Right lobe of liver (tissue), 6 donors: ENCODE measurements around the gene NRIP1. TPM values are rescaled to one million over a fixed set of nuclear protein-coding genes. Genes with fewer than 3 reads are reported as not detected.

Source experiments
- ATAC-seq, 4 donors: fragments of 200-7000 bp; cut with Tn5 transposase; one replicate each; pipeline ENCODE4 v1.9.1; 2020; ENCODE audit warnings: mild to moderate bottlenecking in 4 of 4, moderate library complexity in 4 of 4
- DNase-seq, 3 donors: peaks; one replicate each; pipeline ENCODE4 v3.0.0-alpha.2; 2020
- H3K27ac ChIP-seq, 3 donors: fragments of 200-600 bp; one replicate each; pipeline ENCODE4 v1.8.0; 2022
- H3K27me3 ChIP-seq, 2 donors: fragments of 200-600 bp; one replicate each; pipeline ENCODE4 v1.8.0; 2022
- H3K36me3 ChIP-seq, 4 donors: fragments of 200-600 bp; sonication (generic) in 1 of 4; one replicate each; pipeline versions ENCODE4 v1.5.1 to v1.8.0; 2017 to 2022; ENCODE audit warnings: control low read depth in 1 of 4
- H3K4me1 ChIP-seq, 4 donors: fragments of 200-600 bp; sonication (generic) in 1 of 4; one replicate each; pipeline versions ENCODE4 v1.5.1 to v1.8.0; 2017 to 2022; ENCODE audit warnings: control low read depth in 1 of 4
- H3K4me3 ChIP-seq, 3 donors: fragments of 200-600 bp; one replicate each; pipeline ENCODE4 v1.8.0; 2022
- H3K9me3 ChIP-seq, 4 donors: fragments of 200-600 bp; sonication (generic) in 1 of 4; one replicate each; pipeline versions ENCODE4 v1.5.1 to v1.8.0; 2017 to 2022; ENCODE audit warnings: control low read depth in 1 of 4
- CTCF ChIP-seq, 4 donors: fragments of 200-600 bp in 3 of 4; fragments of 450-650 bp in 1 of 4; IDR thresholded peaks; one replicate each; pipeline versions ENCODE4 v1.5.1 to v1.8.0; 2016 to 2022; ENCODE audit warnings: antibody characterized with exemption in 4 of 4, mild to moderate bottlenecking in 2 of 4
- POLR2A ChIP-seq: fragments of 450-650 bp; IDR thresholded peaks from one replicate; pipeline ENCODE4 v1.6.1; 2017; ENCODE audit warnings: antibody characterized with exemption, mild to moderate bottlenecking
- WGBS: methylation state at CpG from one replicate; pipeline ENCODE4 v1.1.6; 2018; ENCODE audit warnings: low coverage, low lambda C conversion rate; ENCODE audit not compliant: insufficient coverage; ENCODE audit errors: missing lambda C conversion rate; 5-methylcytosine and 5-hydroxymethylcytosine counted together
- intact Hi-C, 2 donors: fragments of 100-400 bp; cut with DNase I; formaldehyde crosslinking; loops; one replicate each; pipeline versions ENCODE4 v1.11.2 to v1.14.1; 2022
- total RNA-seq, 6 experiments: library from RNA; depleted of rRNA in 2 of 6; stranded (reverse); fragments of >200 nt in 2 of 6; fragmentation: NEBNext Ultra II Directional in 3 of 6; extraction: Animal tissue kit (Norgen Biotek cat#: 25700) in 3 of 6; gene quantifications; one replicate each; pipeline versions ENCODE4 v1.1.0 to v1.2.4, GENCODE V29; 2016 to 2023
- donor health status: DM: no; HTN: yes; CAD: no.
- donor health status: DM: no; HTN: no; CAD: no.
- donor health status: DM: no; HTN: no; CAD: no.
- donor health status: DM: no; HTN: yes; CAD: no.
- donor health status: DM: no; HTN: yes; CAD: no.

The NRIP1 gene
- total RNA-seq, 6 experiments from 2014 or later: 15.4 to 34.0 (median 21.5) TPM

GRCh38 chr21:15098908-15099307 lies 34.1 kb upstream of the NRIP1 start:
- Histone ChIP-seq H3K4me3 (no peak overlapping the region), H3K4me1 (no peaks in the 10 kb centered on the region), H3K36me3 (no peaks in the 10 kb centered on the region), H3K27ac (no peak overlapping the region), H3K9me3 (no peaks in the 10 kb centered on the region), H3K27me3 (no peaks in the 10 kb centered on the region)
- TF ChIP-seq CTCF (IDR thresholded peaks at IDR 0.05) (no peak), POLR2A (no peak)
- intact Hi-C loops: no loop called here
- DNase-seq (no peak), ATAC-seq (no peak)
- WGBS: 84% methylated on average over 3 of the region's 3 CpGs

GRCh38 chr21:15098181-15098580 lies 33.4 kb upstream of the NRIP1 start:
- Histone ChIP-seq H3K27ac (no peak overlapping the region), H3K36me3 (no peaks in the 10 kb centered on the region), H3K4me3 (no peak overlapping the region), H3K4me1 (no peaks in the 10 kb centered on the region), H3K9me3 (no peaks in the 10 kb centered on the region), H3K27me3 (no peaks in the 10 kb centered on the region)
- TF ChIP-seq CTCF (IDR thresholded peaks at IDR 0.05) (no peak), POLR2A (no peak)
- intact Hi-C loops: no loop called here
- WGBS: 48% methylated on average over 3 of the region's 3 CpGs
- DNase-seq (no peak), ATAC-seq (no peak)

- intact Hi-C loops: no loop called here
- ATAC-seq (no peak), DNase-seq (no peak)
- Histone ChIP-seq H3K4me3 (no peak overlapping the region), H3K36me3 (no peaks in the 10 kb centered on the region), H3K27me3 (no peaks in the 10 kb centered on the region), H3K4me1 (no peaks in the 10 kb centered on the region), H3K9me3 (no peaks in the 10 kb centered on the region), H3K27ac (no peak overlapping the region)
- TF ChIP-seq POLR2A (no peak), CTCF (IDR thresholded peaks at IDR 0.05) (no peak)
- WGBS: 92% methylated on average over 3 of the region's 3 CpGs
These were observed 32.8 kb upstream of the NRIP1 start for GRCh38 chr21:15097580-15097979.

- Histone ChIP-seq H3K4me1 (no peaks in the 10 kb centered on the region), H3K27me3 (no peaks in the 10 kb centered on the region), H3K4me3 (no peak overlapping the region), H3K27ac (no peak overlapping the region), H3K9me3 (no peaks in the 10 kb centered on the region), H3K36me3 (no peaks in the 10 kb centered on the region)
- ATAC-seq (no peak), DNase-seq (no peak)
- 90% methylated on average over 1 of the region's 1 CpG for WGBS
- TF ChIP-seq POLR2A (no peak), CTCF (IDR thresholded peaks at IDR 0.05) (no peak)
- intact Hi-C loops: no loop called here
These were observed 31.3 kb upstream of the NRIP1 start for GRCh38 chr21:15096146-15096545.

- no peak overlapping the region for H3K4me3 ChIP-seq
- no peaks in the 10 kb centered on the region for H3K27me3 ChIP-seq
- no peak for DNase-seq
- 50% methylated on average over 1 of the region's 1 CpG for WGBS
- peak in 2 of 4 donors; percentile 36 to 49 for ATAC-seq
- no peak overlapping the region for H3K27ac ChIP-seq
- TF ChIP-seq CTCF (IDR thresholded peaks at IDR 0.05) (no peak), POLR2A (no peak)
- intact Hi-C loops: no loop called here
- H3K36me3 ChIP-seq: no peaks in the 10 kb centered on the region
- H3K9me3 ChIP-seq: no peaks in the 10 kb centered on the region
- no peaks in the 10 kb centered on the region for H3K4me1 ChIP-seq
These were observed 30.5 kb upstream of the NRIP1 start for GRCh38 chr21:15095326-15095725.
